ENCODE data around the gene SPSB1.

The SPSB1 gene

DNA sequence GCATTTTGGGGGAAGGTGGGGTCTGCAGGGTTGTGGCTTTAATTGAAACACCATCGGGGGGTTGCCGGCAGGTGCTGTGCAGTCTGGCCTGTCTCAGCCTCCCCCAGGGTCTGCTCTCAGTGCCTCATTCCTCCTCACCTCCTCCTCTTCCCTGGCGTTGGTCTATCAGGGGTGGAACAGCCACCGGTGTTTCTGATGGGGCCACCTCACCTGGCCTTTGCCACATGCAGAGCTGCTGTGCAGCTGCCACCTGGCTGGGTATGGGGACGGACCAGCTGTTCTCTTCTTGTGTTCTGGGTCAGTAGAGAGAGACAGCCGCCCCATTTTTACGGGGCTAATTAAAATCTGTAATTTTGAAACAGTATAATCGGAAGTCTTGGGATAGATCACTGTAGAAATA is 53.9 kb downstream of the SPSB1 start:
- DNase-seq = no peak

DNA sequence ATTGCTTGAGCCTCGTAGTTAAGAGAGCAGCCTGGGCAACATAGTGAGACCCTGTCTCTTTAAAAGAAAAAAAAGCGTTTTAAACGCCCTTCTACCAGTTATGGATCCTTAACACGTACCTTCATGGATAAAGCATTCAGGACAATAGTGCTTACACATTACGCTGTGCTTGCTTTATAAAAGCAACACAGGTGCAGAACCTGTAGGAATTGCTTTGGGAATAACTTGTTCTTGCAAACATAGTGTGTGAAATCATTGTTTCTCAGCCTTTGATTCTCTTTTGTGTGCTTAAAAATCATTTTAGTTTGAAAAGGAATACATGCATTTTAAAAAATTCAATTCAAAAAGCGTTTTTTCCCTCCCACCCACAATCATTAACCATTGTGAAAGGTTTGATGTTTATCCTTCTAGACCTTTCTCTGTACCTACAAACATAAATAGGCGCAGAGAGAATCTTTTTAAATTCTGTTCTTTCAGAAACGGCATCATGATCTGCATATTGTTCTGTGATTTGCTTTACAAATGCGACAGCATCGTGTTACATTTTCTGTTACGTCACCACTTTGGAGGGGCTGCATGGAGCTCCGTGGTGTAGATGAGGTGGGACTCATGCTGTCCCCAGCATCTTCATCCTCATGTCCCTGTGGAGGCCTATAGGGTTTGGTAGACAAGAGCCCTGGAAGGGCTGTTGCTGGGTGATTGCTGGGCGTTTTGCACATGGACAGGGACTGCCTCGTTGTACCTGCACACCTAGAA is 54.6 kb downstream of the SPSB1 start:
- DNase-seq = no peak

DNA sequence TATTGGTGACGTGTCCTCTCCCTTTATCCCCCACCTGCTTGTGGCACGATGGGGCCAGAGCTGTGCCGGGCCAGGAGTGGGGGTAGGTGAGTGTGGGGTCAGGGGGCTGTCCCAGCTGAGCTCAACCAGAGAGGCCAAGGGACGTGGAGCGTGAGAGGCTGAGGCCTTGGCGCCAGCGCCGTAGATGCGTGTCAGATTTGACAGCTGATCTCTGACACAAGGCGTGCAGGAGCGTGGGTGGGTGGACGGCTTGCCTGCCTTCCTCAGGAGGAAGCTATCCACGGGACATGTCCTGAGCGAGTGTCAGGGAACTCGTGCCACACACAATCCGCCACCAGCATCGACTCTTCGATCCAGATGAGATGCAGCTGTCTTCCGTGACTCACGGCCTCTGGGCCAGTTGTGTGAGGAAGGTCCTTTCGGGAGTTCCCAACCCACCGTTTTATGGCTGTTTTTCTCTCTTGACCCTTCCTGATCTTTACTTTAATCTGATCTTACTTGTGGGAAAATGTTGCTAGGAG is 56.7 kb downstream of the SPSB1 start:
- no peak for DNase-seq

GRCh38 chr1:9350013-9350908 is 57.6 kb downstream of the SPSB1 start:
- no peak for DNase-seq

- DNase-seq = no peak
Observed at GRCh38 chr1:9350960-9351359, 58.3 kb downstream of the SPSB1 start.

DNA sequence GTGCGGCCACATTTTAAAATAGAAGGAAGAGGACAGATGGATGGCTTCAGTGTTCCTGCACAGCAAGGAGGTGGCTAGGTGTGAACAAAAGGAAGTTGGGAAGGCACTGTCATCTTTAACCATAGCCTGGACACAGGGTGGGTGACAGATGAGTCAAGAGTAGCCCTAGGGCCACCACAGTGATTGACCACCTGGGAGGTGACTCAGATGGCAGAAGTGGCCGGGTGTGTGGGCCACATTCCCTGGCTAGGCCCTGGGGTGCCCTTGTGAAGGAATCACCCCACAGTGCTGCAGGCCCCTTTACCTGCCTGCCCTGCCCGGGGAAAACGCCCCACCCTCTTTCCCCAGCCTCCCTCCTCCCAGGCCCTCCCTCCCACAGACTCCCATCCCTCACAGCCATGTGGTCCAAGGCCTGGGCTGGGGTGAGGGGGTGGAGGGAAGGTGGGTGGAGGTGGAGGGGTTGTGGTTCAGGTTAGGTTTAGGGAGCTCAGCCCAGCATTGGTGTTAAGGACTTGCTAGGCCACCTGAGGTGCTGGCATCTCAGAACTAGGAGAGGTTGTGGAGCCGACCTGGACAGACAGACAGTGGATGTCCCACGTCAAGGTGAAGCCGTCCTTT is 59.1 kb downstream of the SPSB1 start:
- no peak for DNase-seq

- no peak for DNase-seq
Observed at GRCh38 chr1:9352377-9353134, 59.9 kb downstream of the SPSB1 start.

GRCh38 chr1:9355503-9355902 is 62.8 kb downstream of the SPSB1 start:
- no peak for DNase-seq

DNA sequence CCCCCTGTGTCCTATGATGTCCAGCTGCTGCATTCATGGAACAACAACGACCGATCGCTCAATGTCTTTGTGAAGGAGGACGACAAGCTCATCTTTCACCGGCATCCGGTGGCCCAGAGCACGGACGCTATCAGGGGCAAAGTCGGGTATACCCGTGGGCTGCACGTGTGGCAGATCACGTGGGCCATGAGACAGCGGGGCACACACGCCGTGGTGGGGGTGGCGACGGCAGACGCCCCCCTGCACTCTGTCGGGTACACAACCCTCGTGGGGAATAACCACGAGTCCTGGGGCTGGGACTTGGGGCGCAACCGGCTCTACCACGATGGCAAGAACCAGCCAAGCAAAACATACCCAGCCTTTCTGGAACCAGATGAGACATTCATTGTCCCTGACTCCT is 63.3 kb downstream of the SPSB1 start:
- no peak for DNase-seq

DNA sequence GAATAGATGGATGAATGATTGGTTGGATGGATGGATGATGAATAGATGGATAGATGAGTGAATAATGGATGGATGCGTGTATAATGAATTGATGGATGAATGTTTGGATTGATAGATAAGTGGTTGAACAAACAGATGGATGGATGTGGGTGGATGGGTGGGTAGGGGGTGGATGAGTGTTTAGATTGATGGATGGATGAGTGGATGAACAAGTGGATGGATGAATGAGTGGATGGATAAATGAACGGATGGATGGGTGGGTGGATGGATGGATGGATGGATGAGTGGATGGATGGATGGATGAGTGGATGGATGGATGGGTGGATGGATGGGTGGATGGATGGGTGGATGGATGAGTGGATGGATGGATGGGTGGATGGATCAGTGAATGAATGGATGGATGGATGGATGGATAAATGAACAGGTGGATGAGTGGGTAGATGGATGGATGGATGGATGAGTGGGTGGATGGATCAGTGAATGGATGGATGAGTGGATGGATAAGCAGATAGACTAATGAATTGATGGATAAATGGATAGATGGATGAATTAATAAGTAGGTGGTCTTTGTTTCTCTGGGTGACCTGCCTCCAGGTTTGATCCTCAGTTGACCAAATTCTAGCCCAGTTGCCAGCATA is 64.3 kb downstream of the SPSB1 start:
- DNase-seq = no peak

DNA sequence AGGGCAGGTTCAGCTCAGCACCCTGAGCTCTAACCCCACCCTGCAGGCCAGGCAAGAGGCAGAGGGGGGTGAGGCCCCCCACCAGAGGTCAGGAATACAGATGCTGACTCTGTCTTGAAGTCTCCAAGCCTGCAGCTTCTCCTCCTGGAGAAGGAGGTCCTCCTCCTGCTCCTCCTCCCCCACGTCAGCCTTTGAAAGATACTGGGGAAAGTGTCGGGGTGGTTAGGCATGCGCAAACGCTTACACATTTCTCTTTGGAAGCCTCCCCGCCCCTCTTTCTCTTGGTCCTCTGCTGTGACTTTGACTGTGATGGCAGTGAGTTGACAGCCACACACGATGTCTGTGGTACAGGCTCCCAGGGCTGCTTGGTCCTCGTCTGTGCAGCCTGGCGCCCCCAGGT is 65.3 kb downstream of the SPSB1 start:
- DNase-seq = no peak

GRCh38 chr1:9360371-9361064 is 67.8 kb downstream of the SPSB1 start:
- no peak for DNase-seq

DNA sequence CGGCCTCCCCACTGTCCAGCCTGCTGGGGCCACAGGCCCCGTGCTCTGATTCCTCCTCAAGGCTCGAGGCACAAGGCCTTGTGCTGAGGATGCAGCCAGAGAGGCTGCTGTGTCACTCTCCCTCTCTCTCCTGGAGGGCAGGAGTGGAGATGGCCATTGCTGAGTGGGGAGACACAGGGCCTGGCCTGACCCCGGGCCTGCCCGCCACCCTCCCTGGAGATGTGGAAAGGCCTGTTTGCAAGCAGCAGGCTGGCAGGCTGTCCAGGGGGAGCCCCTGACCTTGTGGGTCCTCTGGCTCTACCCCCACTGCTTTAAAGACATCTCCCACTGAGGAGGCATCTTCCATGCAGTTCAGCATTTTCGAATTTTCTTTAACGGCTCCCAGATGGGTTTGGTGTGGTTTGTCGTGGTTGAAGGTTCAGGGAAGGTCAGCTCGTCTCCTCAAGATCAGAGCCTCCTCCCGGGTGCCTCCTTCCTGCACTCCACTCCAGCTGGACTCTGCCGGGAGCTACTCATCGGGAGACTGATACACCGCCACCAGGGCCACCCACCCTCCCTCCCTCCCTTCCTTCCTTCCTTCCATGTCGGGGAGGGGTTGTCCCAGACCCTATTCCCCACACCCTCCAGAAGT is 69.1 kb downstream of the SPSB1 start:
- no peak for DNase-seq

DNA sequence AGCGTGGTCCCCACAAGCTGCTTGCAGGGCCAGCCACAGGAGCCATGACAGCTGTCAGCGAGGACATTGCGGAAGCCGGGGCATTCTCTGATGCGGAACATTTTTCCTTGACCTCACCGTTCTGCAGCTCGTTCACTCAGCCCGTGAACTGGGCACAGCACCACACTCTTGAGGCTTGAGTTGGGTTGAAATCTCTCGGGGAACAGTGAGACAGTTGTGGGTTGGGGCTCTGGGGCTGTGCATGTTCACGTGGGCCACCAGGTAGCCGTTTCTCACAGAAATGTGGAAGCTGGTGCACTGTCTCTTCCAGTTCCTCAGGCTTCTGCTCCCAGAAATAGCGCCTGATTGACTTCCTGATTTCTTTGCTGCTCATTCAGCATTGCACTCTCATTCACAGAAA is 69.8 kb downstream of the SPSB1 start:
- DNase-seq = no peak

DNA sequence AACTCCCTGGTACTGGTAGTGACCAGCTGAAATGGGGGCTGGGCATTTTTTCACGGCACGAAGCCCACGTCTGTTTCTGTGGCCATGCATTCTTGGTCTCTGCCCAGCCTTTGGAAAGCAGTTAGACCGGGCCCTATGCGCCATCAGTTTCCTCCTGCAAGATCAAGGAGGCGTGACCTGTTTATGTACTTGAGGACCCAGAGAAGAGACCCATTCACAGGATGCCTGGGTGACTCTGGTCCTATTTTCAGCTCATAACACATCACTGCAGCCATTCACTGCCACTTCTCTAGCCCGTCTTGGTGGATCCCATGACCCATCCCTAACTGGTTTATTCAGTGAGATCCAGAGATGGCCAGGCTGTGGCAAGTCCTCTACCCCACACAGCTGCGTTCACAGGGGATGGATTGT is 70.4 kb downstream of the SPSB1 start:
- no peak for DNase-seq

- DNase-seq = no peak
Observed at GRCh38 chr1:9366298-9366697, 73.6 kb downstream of the SPSB1 start.

DNA sequence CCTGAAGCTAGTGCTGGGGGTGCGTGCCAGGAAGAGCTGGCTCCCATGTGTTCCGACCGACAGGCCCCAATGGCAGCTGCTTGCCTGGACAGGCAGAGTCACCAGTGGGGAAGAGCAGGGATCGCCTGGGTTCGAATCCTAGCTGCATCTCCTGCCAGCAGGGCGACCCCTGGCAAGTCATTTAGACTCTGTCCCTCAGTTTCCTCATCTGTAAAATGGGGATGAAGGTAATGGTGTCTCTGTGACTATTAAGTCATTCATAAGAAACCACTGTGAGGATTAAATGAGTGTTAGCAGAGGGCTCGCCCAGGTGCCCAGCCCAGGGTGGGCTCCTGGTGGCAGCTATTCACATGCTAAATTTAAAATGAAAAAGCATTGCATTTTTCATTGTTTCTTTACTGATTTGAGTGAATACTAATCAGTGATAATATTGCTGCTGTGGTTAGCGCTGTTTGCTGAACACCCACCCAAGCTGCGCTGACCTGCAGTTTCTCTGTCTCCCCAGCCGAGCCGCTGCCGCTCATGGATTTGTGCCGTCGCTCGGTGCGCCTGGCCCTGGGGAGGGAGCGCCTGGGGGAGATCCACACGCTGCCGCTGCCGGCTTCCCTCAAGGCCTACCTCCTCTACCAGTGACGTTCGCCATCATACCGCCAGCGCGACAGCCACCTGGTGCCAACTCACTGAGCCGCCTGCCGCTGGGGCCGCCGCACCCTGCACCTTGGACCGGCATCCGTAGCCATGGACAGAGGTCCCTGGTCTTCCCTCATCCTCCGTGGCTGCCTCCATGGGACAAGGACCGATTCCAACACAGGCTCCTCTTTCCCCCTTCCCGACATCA is 74.5 kb downstream of the SPSB1 start:
- no peak for DNase-seq

- no peak for DNase-seq
Observed at GRCh38 chr1:9367806-9368205, 75.1 kb downstream of the SPSB1 start.

DNA sequence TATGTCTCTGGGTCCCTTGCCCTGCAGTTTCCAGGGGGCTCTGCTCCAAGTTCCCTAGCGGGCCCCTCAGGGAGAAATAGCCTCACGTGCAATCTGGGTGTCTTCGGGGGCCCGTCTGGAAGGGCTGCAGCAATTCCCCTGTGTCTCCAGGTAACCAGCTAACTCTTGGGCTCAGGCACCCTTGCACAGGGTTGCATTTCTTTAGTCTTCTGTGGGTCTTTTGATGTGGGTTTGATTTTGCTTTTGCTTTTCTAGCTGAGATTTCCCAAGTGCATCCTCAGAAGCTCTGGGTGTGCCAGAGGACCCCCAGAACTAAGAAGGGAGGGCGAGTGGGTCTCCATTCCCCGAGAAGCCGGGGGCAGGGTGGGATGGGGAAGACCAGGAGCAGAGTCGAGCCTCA is 75.7 kb downstream of the SPSB1 start:
- no peak for DNase-seq
